C4-2B (cell line): Measurements from ENCODE around the gene CGB5.
"Not testable (repeated sequence)": the region's sequence is repeated elsewhere in the genome, so short reads cannot be mapped to it uniquely, and the experiment has no call there.

Experiments
- H3K27ac ChIP-seq: fragments of 450-650 bp; 2 replicates; pipeline ENCODE4 v1.5.1; 2017
- CTCF ChIP-seq: fragments of 450-650 bp; conservative IDR thresholded peaks from 2 replicates; pipeline ENCODE4 v1.5.1; 2017; ENCODE audit warnings: mild to moderate bottlenecking
- ZFX ChIP-seq: fragments of 450-650 bp; IDR thresholded peaks from 2 replicates; pipeline ENCODE4 v1.6.1; 2017

CGB5 gene

DNA sequence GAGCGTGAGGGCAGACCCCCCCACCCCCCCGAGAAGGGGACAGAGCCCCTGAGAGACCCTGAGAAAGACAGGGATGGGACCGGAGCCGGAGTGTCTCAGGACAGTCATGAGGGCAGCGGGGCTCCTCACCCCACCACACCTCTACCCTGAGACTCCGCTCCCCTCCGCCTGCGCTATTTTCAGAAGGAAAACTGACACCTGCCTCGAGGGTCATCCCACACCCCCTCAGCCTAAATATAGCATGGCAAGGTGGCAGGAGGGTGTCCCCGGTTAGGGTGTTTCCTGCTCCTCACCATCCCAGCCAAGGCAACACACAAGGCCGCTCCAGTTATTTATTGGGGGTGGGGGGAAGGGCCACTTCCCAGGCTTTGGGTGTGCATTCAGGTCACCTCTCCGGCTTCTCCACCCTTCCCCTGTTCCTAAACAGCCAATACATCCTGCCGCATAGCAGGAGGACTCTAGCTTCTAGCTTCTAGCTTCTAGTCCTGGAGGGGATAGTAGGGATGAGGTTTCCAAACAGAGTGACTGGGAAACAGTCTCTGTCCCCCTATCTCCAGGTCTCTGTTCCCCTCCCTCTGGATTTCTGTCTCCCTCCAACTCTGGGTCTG lies 22.4 kb downstream of the CGB5 start:
- no peak for TF ChIP-seq CTCF
- H3K27ac ChIP-seq = no peak overlapping the region

- no peak for TF ChIP-seq CTCF
- no peak for TF ChIP-seq ZFX
Measured at GRCh38 chr19:49067554-49067953, 23.9 kb downstream of the CGB5 start.

DNA sequence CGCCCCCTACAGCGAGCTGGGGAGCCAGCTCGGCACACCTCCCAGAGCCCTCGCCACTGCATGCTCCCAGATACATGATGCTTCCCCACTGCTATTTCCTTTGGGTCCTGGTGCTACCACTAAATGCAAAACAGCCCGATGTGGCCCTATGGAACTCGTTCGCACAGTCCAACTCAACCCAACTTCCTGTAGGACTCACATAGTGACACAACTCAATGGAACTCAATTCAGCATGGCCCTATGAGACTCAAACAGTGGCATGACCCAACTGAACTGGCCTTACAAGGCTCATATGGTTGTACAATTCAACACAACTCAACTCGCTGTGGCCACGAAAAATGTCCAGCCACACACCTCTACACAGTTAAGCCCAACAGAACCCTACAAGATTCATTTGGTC lies 25.4 kb downstream of the CGB5 start:
- no peak overlapping the region for H3K27ac ChIP-seq
- TF ChIP-seq ZFX (no peak), CTCF (no peak)

More at GRCh38 chr19:49067554-49067953, 23.9 kb downstream of the CGB5 start:
- no peak overlapping the region for H3K27ac ChIP-seq

- no peak overlapping the region for H3K27ac ChIP-seq
- TF ChIP-seq ZFX (no peak), CTCF (no peak)
Measured at GRCh38 chr19:49070416-49070815, 26.8 kb downstream of the CGB5 start.

GRCh38 chr19:49071860-49072547 lies 28.4 kb downstream of the CGB5 start:
- TF ChIP-seq ZFX (no peak), CTCF (no peak)
- no peak overlapping the region for H3K27ac ChIP-seq

DNA sequence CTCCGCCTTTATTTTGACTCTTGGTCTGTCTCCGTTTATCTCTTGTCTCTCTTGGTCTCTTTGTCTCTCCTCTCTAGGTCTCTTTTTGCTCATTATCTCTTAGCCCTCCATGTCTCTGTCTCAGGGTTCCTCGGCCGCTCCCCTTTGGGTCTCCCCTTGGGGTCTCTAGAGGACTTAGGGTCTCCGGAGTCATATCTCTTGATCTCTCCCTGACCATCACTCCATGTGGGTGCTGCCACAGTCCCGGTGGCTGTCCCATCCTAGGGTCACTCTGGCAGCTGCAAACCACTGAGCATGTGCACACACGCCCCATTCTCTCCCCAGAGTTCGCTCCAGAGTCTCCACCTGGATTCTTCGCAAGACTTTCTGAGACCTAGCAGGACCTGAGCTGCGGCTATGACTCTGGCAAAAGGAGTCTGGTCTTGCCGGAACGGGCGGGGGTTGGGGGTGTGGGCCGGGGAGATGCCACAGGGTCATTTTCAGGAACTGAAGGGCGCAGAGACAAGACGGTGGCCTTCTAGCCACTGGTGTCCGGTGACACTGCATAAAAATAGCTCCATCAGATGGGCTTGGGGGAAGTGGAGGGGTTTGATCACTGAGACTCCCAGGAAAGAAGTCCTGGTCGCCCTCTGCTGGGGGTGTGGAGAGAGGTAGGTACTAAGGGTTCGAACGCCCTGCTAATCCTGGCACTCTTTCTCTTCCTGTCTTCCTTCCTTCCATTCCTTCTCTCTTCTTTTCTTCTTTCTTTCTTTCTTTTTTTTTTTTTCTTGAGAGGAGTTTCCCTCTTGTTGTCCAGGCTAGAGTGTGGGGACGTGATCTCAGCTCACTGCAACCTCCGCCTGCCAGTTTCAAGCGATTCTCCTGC lies 30.1 kb downstream of the CGB5 start:
- no peak overlapping the region for H3K27ac ChIP-seq
- TF ChIP-seq CTCF (no peak), ZFX (no peak)

GRCh38 chr19:49074869-49075268 lies 31.2 kb downstream of the CGB5 start:
- H3K27ac ChIP-seq = not testable (repeated sequence)
- TF ChIP-seq CTCF = peak; percentile 62
